T-helper 2 cell (primary cell): ENCODE data around the gene CALU.
A peak's percentile ranks its signal among the peaks of the same experiment; 100 is the strongest.

ENCODE experiments used
- DNase-seq, 5 experiments: peaks; one replicate each; pipeline versions ENCODE4 v3.0.0 to v3.0.0-alpha.2; 2012 to 2022

Gene CALU

GRCh38 chr7:128725531-128725930, 13.6 kb upstream of the CALU start:
- DNase-seq, result no peak

DNA sequence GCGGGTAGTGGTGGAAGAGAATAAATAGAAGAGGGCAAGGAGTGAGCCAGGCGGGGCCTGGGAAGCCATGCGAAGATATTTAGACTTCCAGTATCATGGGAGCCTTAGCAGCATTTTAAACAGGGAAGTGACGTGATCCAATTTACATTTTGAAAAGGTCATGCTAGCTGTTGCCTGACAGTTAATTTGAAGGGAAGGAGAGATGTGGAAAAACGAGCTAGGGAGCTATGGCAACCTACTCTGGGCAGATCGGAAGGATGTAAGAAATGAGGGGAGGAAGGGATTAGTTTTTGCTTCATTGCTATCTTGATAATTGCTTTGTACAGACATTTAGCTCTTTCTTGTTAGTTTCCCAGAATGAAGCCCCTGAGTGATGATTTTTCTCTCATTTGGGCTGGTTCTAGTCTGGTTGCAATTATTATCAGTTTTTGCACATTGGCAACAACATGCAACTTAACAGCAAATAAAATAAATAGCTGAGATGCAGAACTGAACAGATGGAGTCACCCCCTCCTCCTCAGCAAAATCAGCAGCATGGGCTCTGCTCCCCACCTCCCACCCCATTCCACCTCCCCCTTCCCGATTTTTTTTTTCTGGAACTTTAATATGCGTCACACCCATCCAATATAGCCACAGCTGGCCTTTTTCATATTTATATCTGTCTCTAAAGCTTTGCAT, 13.0 kb upstream of the CALU start:
- no peak for DNase-seq

- DNase-seq, result no peak
Measured at GRCh38 chr7:128726737-128727072, 12.5 kb upstream of the CALU start.

- no peak for DNase-seq
Measured at GRCh38 chr7:128727239-128727638, 11.9 kb upstream of the CALU start.

DNA sequence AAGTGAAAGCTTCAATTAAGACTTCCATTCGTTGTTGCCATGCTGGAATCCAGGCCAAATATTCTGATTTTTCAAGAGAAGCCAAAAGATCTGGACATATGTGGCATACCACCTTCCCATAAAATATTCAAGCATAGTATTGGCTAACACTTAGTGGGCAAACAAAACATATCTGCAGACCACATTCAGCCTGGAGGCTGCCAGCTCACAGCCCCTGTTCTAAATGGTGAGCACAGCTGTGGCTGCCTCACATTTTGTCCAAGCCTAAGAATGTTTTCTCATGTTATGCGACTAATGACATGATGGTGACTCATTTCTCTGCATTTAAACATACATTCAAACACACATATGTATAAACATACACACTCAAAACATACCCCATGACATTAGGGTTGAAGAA, 10.6 kb upstream of the CALU start:
- DNase-seq, result no peak

DNA sequence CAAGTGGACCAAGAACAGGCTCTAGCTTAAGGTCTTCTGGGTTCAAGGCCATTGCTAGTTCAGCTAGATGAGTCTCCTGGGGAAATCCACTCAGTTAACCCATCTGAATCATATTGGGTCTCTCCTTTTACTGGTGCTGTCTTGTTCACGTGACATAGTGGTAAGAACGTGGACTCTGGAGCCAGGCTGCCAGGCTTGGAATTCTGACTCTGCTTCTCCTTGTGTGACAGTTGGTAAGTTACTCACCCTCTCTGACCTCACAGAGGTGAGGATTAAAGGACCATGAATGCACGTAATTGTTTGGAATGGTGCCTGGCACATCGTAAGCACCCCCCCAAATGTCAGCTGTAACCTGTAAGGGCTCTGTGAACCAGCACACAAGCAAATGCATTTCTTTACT, 9.7 kb upstream of the CALU start:
- DNase-seq, result no peak

- no peak for DNase-seq
Measured at GRCh38 chr7:128731184-128731583, 8.0 kb upstream of the CALU start.

DNA sequence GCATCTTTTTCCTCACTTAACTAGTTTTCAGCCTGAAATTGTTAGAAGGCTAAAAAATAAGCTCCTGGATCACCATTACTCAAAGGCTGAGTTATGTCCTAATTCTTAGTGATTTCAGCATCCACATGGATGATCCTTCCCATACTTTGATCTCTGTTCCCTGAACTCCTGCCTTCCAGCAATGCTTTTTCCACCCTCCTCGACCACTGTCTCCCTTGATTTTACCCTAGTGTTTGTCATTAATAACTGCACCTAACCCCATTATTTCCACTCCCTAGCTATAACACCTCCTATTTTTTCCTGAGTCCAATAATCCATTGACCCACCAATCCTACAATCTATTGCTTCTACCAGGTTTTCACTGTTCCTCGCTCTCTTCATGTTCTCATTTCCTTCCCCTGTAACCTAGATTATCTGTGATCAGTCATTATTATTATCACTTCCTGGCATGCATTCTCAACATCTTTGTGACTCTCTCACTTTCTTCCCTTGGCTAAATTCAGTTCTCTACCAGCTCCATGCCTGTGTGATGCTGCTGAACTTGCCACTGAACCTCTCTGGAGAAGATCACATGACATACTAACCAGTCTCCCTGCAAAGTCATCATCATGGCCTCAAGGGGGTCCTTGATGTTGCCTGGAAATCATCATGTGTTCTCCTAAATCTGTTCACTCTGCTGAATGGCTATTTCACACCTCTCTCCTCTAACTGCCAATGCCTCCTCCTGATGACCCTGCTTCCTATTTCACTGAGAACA, 6.5 kb upstream of the CALU start:
- no peak for DNase-seq

DNA sequence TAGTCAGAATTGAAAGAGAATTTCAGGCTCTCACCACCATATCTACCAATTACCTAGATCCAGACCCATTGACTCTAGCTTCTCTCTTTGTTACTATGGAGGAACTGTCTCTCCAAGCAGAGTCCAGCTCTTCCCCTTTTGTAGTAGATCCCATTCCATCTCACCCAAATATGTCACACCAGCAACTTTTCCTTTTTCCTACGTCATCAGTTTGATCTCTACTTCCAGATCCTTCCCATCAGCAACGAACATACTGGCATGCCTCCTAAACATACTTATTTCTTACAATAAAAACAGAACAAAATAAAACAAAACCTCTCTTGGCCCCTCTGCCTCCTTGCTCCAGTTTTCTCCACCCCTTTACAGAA, 5.9 kb upstream of the CALU start:
- no peak for DNase-seq

GRCh38 chr7:128734890-128735289, 4.3 kb upstream of the CALU start:
- DNase-seq, result no peak

- no peak for DNase-seq
Measured at GRCh38 chr7:128735436-128735835, 3.7 kb upstream of the CALU start.

- DNase-seq, result no peak
Measured at GRCh38 chr7:128737441-128737840, 1.7 kb upstream of the CALU start.

GRCh38 chr7:128737867-128738385, 1.2 kb upstream of the CALU start:
- no peak for DNase-seq

DNA sequence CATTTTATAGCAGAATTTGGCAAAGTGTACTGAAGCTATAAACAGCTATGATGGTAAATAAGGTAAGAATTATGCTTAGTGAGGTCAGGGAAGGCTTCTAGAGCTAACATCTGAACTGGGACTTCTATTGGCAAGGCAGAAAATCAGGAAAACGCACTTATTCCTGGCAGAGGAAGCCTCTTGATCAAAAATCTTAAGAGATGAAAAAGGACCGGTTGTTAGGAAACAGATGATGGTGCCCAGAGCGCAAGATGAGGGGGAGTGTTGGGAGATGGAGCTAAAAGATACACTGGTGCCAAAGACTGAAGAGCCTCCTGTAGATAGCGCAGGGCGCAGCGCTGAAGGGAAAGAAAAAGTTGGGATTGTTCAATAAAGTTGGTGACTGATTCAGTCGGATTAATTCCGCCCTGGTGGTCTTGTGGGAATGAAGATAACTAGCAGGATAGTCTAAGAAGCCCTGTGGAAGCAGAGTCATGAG, 550 bp upstream of the CALU start:
- peak in 1 of 5 experiments; percentile 32 for DNase-seq

DNA sequence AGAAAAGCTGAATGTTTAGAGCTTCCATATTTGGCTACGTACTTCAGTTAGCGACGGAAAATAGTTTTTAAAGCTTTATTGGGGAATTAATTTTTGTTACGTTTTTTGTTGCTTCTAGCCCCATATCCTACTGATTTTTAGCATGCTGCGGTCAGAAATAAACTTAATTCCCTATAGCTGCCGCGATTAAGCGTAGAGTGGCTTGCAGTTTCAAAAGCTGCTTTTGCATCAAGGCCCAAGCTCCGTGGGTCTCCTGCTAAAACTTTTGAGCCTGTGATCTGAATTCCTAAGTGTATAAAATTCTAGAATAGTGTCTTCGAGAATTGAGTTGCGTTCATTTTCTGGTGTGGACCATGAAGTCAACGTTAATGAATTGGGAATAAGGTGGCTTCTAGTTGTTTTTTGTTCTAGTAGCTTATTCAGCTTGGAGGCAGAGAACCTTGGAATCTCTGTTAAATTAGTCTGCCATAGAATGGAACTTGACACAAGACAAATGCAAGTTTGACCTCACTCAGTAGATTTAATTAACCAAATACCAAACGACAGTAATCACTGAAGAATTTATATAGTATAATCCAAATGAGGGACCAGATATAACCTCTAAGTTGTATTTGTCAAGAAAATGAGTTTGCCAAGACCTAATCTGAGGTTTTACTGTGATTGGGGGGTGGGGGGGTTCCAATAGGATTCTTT, 977 bp downstream of the CALU start:
- no peak for DNase-seq

DNA sequence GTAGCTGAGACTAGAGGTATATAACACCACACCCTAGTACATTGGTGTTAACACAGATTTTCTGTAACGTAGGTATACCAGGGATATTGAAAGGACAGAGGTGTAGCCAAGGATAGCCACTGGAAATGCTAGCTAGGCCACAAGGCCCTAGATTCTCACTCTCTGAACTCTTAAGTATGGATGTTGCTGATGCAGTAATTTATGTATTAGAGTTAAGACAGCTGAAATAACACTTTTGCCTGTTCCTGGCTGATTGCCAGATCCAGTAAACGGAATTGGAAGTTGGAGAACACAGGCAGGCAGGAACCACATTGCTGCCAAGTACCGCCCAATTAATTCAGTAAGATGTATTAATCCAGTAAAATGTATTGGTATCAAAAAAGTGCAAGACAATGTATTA, 1.8 kb downstream of the CALU start:
- no peak for DNase-seq

DNA sequence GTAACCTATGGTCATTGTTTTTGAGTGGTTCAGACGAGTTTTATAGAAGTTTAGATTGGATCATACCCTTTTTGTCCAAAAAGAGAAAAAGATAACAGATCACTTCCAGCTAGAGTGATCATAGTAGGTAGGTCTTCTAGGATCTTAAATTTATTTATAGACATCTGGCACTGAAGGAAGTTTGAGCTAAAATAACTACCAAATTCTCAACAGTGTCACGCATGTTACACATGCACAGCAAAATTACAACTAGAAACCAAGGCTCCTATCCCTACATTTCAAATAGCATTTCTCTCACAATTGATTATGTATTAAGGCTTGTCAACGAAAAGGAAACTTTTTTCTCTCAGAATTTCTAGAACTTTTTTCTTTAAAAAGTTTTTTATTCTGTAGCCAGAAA, 2.3 kb downstream of the CALU start:
- no peak for DNase-seq

- no peak for DNase-seq
Measured at GRCh38 chr7:128742206-128742605, 3.0 kb downstream of the CALU start.

- no peak for DNase-seq
Measured at GRCh38 chr7:128743112-128743772, 4.1 kb downstream of the CALU start.

DNA sequence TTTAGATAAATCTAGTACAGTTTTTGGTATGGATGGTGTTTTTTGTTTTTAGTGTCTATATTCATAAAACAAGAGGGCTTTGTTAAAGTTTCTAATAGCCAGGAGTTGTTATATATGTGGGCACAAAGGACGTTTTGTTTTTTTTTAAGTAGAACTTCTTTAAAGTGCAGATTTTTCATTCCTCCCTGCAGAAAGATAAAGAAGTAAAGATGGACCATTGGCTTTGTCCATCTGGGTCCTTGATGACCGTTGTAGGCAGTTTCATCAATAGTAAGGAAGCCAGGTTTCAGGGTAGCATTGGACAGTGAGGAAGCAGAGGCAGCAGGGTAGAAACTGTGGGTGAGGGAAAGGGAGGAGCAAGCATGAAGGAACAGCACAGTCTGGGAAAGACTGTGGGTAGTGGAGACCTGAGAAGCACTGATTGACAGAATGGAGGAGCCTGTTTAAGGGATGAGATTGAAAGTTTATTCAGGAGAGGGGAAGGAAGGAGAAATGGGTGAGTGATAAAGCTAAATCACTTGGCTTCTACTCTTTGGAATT, 5.3 kb downstream of the CALU start:
- no peak for DNase-seq

- DNase-seq, result no peak
Measured at GRCh38 chr7:128745706-128746105, 6.5 kb downstream of the CALU start.

DNA sequence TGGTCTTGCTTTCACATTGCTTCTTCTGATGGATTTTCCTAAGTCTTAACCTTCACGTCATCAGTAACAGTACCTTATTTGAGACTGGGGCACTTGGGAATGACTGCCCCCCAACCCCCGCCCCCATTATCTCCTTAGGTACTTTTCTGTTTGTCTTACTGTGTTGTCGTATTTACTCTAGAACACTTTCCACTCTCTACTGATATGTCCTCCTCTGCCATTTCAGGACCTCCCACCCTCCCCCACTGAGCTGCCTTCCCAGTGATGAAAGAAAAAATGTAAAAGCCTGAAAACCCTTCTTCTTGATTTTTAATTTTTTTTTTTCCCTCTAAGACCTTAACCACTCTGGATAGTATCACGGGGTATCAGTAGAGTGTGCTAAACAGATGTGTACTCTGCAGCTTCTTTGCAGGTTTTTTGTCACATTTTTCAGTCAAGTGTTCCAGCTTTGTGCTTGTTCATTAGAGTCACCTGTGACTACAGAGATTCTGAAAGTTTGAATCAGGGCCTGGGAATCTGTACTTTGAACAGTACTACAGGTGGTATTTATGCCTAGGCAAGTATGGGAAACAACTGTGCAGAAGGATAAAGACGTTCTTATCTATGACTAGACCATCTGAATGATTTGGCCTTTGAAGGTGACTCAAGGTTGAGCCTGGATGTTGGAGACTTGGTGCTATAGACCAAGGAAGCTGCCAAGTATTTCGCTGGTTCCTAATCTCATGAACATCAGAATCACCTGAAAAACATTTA, 8.3 kb downstream of the CALU start:
- DNase-seq, result no peak
